Measurements from ENCODE around the gene RTF2. TPM values are rescaled to one million over a fixed set of nuclear protein-coding genes. Genes with fewer than 3 reads are reported as not detected.

Gene RTF2
- total RNA-seq, 1 donor from 2014 or later: 54.5 TPM

GRCh38 chr20:56428410-56428809 lies 40.0 kb upstream of the RTF2 start:
- no peak for TF ChIP-seq CTCF (IDR thresholded peaks at IDR 0.05)
- no peak for DNase-seq (ENCODE audit: low spot score in 2 of 2)
- H3K4me1 ChIP-seq: no peaks in the 10 kb centered on the region
- no peaks in the 10 kb centered on the region for H3K9me3 ChIP-seq
- no peaks in the 10 kb centered on the region for H3K27me3 ChIP-seq
- intact Hi-C loops (cut with DNase I): no loop called here
- H3K36me3 ChIP-seq: no peaks in the 10 kb centered on the region
- H3K4me3 ChIP-seq: no peak overlapping the region
- H3K27ac ChIP-seq: no peak overlapping the region

DNA sequence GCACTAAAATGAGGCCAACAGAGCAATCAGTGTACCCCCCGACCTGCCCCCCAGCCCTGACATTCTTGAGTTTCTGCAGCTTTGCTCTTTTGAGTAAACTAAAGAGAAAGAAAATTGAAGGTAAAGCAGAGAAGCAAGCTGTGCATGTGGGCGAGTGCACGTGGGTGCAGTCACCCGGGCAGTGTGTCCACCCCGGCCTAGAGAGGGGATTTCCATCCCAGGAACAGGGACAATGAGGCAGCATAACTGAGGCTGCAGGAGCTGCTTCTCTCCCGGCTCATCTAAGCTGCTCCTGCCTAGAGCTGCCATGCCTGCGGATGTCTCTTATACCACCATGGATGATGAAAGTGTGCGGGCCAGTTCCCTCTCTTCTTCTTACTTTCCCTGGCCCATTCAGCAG lies 39.5 kb upstream of the RTF2 start:
- no peak for TF ChIP-seq CTCF (IDR thresholded peaks at IDR 0.05)
- no peak for DNase-seq (ENCODE audit: low spot score in 2 of 2)
- no peak overlapping the region for H3K4me3 ChIP-seq
- no peaks in the 10 kb centered on the region for H3K4me1 ChIP-seq
- H3K27me3 ChIP-seq: no peaks in the 10 kb centered on the region
- no peaks in the 10 kb centered on the region for H3K36me3 ChIP-seq
- H3K27ac ChIP-seq: no peak overlapping the region
- H3K9me3 ChIP-seq: no peaks in the 10 kb centered on the region
- intact Hi-C loops (cut with DNase I): no loop called here

DNA sequence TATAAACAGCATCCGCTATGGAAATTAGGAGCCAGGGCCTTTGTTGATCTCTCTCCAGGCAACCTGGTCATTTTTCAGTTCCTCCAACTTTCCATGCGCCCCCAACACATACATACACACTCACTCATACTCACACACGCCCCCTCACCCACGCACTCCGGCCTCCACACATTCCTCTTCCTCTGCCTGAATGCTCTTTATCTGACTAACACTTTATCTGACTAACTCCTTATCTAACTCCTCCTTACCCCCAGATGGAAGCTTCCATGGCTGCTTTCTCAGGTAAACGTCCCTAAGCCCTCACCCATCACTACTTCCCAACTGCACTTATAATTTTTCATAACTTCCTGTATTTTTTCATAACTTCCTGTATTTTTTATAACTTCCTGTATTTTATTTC lies 38.9 kb upstream of the RTF2 start:
- Histone ChIP-seq H3K36me3 (no peaks in the 10 kb centered on the region), H3K4me1 (no peaks in the 10 kb centered on the region), H3K27ac (no peak overlapping the region), H3K27me3 (no peaks in the 10 kb centered on the region), H3K9me3 (no peaks in the 10 kb centered on the region), H3K4me3 (no peak overlapping the region)
- intact Hi-C loops (cut with DNase I): no loop called here
- DNase-seq (ENCODE audit: low spot score in 2 of 2): no peak
- no peak for TF ChIP-seq CTCF (IDR thresholded peaks at IDR 0.05)

DNA sequence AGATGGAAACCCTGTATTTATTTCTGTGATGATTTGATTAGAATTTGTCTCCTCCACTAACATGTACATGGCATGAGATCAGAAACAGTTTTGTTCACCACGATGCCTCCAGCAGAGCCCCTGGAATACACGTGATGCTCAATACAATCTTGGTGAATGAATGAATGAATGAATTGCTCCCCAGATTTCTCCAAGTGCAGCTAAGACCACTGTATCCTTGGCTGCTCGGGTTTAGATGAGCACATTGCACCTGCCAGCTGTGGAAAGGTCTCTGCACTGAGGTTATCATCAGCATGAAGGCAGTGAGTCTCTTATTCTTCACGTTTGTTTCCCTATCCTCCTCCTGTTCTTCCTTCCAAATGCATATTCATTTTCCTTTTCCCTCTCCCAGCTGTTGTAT lies 38.5 kb upstream of the RTF2 start:
- no peak for DNase-seq (ENCODE audit: low spot score in 2 of 2)
- Histone ChIP-seq H3K4me3 (no peak overlapping the region), H3K27ac (no peak overlapping the region), H3K9me3 (no peaks in the 10 kb centered on the region), H3K36me3 (no peaks in the 10 kb centered on the region), H3K4me1 (no peaks in the 10 kb centered on the region), H3K27me3 (no peaks in the 10 kb centered on the region)
- no peak for TF ChIP-seq CTCF (IDR thresholded peaks at IDR 0.05)
- intact Hi-C loops (cut with DNase I): no loop called here

DNA sequence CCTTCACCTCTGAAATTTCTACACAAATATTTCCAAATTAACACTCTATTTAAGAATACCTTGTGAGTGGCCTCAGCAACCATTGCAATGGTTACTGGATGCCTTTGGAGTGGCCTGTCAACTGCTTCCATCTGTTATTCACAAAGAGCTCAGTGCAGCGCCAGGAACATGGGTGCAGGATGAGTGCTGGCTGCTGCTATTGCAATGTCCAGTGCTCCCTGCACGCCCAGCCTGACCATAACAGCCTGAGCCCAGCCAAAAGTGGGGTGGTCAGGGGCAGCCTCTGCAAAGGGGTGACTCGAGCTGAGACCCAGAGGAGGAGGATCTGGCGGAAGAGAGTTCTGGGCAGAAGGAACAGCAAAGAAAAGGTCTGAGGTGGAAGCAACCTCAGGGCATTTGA lies 38.0 kb upstream of the RTF2 start:
- no peak for TF ChIP-seq CTCF (IDR thresholded peaks at IDR 0.05)
- no peaks in the 10 kb centered on the region for H3K36me3 ChIP-seq
- no peaks in the 10 kb centered on the region for H3K27me3 ChIP-seq
- H3K4me3 ChIP-seq: no peak overlapping the region
- H3K27ac ChIP-seq: no peak overlapping the region
- H3K9me3 ChIP-seq: no peaks in the 10 kb centered on the region
- no peaks in the 10 kb centered on the region for H3K4me1 ChIP-seq
- DNase-seq (ENCODE audit: low spot score in 2 of 2): no peak
- intact Hi-C loops (cut with DNase I): no loop called here

GRCh38 chr20:56430957-56431356 lies 37.5 kb upstream of the RTF2 start:
- no peaks in the 10 kb centered on the region for H3K27me3 ChIP-seq
- intact Hi-C loops (cut with DNase I): no loop called here
- H3K4me1 ChIP-seq: no peaks in the 10 kb centered on the region
- no peak for TF ChIP-seq CTCF (IDR thresholded peaks at IDR 0.05)
- no peak overlapping the region for H3K4me3 ChIP-seq
- DNase-seq (ENCODE audit: low spot score in 2 of 2): no peak
- no peak overlapping the region for H3K27ac ChIP-seq
- no peaks in the 10 kb centered on the region for H3K36me3 ChIP-seq
- no peaks in the 10 kb centered on the region for H3K9me3 ChIP-seq
